ENCODE results near the gene AMT. TPM values are rescaled to one million over a fixed set of nuclear protein-coding genes. Genes with fewer than 3 reads are reported as not detected.

Gene AMT
- total RNA-seq, 1 donor = 1.1 TPM

GRCh38 chr3:49414753-49415152, 7.5 kb downstream of the AMT start:
- DNase-seq (ENCODE audit: insufficient read length, low spot score, missing footprints) = no peak
- Histone ChIP-seq H3K4me1 (ENCODE audit: insufficient read depth, low read length) (peaks cover 22% of the 10 kb centered on the region), H4K20me1 (ENCODE audit: insufficient read depth, low read length) (peaks cover 15% of the 10 kb centered on the region), H3K36me3 (ENCODE audit: insufficient read depth, low read length) (peaks cover 33% of the 10 kb centered on the region), H3K4me2 (ENCODE audit: insufficient read depth, low read length) (no peak overlapping the region), H3K9me3 (ENCODE audit: low read depth, low read length) (no peaks in the 10 kb centered on the region), H3K79me2 (ENCODE audit: insufficient read depth, low read length) (peaks cover 51% of the 10 kb centered on the region), H3K27ac (ENCODE audit: low read depth, low read length) (peak overlapping the region; percentile 61), H3K4me3 (ENCODE audit: insufficient read depth, low read length) (no peak overlapping the region), H3K27me3 (ENCODE audit: insufficient read depth, low read length) (no peaks in the 10 kb centered on the region), H2AFZ (ENCODE audit: low read length) (no peak overlapping the region)
- no peak for TF ChIP-seq CTCF (IDR thresholded peaks at IDR 0.05; ENCODE audit: extremely low read depth, low read depth, low read length)

DNA sequence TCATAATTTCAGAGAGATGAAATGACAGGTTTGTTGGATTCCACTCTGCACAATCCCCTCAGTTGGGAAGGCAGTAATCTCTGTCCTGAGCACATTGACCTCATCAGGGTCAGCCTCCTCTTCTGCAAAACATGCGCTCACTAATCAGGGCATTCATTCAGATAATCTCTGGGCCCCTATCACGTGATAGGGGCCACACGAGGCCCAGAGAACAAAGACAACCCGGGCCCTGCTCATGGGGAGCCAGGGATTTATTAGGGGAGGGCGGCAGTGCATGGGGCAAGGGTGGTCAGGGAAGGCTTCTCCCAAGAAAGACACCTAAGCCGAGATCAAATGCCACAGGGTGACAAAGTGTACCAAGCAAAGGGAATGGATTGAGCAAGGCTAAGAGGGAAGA, 8.9 kb downstream of the AMT start:
- no peaks in the 10 kb centered on the region for H3K9me3 ChIP-seq (ENCODE audit: low read depth, low read length)
- no peak for DNase-seq (ENCODE audit: insufficient read length, low spot score, missing footprints)
- H3K79me2 ChIP-seq (ENCODE audit: insufficient read depth, low read length) = peaks cover 65% of the 10 kb centered on the region
- peaks cover 24% of the 10 kb centered on the region for H4K20me1 ChIP-seq (ENCODE audit: insufficient read depth, low read length)
- peaks cover 33% of the 10 kb centered on the region for H3K36me3 ChIP-seq (ENCODE audit: insufficient read depth, low read length)
- H3K27me3 ChIP-seq (ENCODE audit: insufficient read depth, low read length) = no peaks in the 10 kb centered on the region
- no peak for TF ChIP-seq CTCF (IDR thresholded peaks at IDR 0.05; ENCODE audit: extremely low read depth, low read depth, low read length)
- H3K4me1 ChIP-seq (ENCODE audit: insufficient read depth, low read length) = peaks cover 25% of the 10 kb centered on the region
- no peak overlapping the region for H2AFZ ChIP-seq (ENCODE audit: low read length)
- H3K4me2 ChIP-seq (ENCODE audit: insufficient read depth, low read length) = peak overlapping the region; percentile 88
- peak overlapping the region; percentile 95 for H3K27ac ChIP-seq (ENCODE audit: low read depth, low read length)
- H3K4me3 ChIP-seq (ENCODE audit: insufficient read depth, low read length) = peak overlapping the region; percentile 91

DNA sequence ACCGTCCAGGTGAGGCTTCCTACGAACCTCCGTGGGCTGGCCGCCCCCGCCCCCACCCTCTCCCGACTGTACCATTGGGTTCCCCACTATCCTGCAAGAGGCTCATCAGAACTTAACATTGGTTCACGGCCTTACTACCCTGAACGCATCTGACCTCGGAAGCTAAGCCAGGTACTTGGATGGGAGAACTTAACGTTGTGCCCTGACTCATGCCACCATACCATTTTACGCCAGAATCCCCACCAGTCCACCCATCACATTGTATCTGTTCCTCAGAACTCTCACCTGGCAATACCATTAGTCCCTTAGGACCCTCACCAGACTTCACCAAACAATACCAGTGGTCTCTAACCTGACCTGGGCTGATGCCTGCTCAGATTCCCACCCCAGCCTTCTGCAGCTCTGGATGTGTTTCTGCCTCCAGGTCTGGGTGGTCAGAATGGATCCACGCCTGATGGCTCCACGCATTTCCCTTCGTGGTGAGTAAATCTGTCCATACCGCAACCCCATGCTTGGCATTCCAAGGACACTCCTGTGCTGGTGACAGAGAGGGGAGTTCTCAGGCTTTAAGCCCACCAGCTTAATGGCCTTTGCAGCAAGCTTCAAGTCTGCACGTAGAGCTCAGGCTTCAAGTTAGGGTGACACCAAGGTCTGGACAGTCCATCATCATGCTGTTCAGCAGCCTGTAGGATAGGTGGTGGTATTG, 9.5 kb downstream of the AMT start:
- H4K20me1 ChIP-seq (ENCODE audit: insufficient read depth, low read length) = peaks cover 28% of the 10 kb centered on the region
- peaks cover 71% of the 10 kb centered on the region for H3K79me2 ChIP-seq (ENCODE audit: insufficient read depth, low read length)
- H2AFZ ChIP-seq (ENCODE audit: low read length) = peak overlapping the region; percentile 51
- peaks cover 28% of the 10 kb centered on the region for H3K4me1 ChIP-seq (ENCODE audit: insufficient read depth, low read length)
- H3K27ac ChIP-seq (ENCODE audit: low read depth, low read length) = peak overlapping the region; percentile 95
- peaks cover 31% of the 10 kb centered on the region for H3K36me3 ChIP-seq (ENCODE audit: insufficient read depth, low read length)
- H3K9me3 ChIP-seq (ENCODE audit: low read depth, low read length) = no peaks in the 10 kb centered on the region
- DNase-seq (ENCODE audit: insufficient read length, low spot score, missing footprints) = peak; percentile 76
- peak overlapping the region; percentile 91 for H3K4me3 ChIP-seq (ENCODE audit: insufficient read depth, low read length)
- TF ChIP-seq CTCF (IDR thresholded peaks at IDR 0.05; ENCODE audit: extremely low read depth, low read depth, low read length) = no peak
- no peaks in the 10 kb centered on the region for H3K27me3 ChIP-seq (ENCODE audit: insufficient read depth, low read length)
- H3K4me2 ChIP-seq (ENCODE audit: insufficient read depth, low read length) = peak overlapping the region; percentile 88

GRCh38 chr3:49411968-49412631, 10.2 kb downstream of the AMT start, which contains the start of the genes RHOA and TCTA:
Gene RHOA (minus strand): TSS chr3:49411976. CDS start chr3:49375589, 36,387 bp downstream.
Gene TCTA (plus strand): TSS chr3:49412423. CDS start chr3:49412427, 4 bp downstream.
- Histone ChIP-seq H3K79me2 (ENCODE audit: insufficient read depth, low read length) (peaks cover 78% of the 10 kb centered on the region), H3K27ac (ENCODE audit: low read depth, low read length) (peak within 1 kb of the TSS; percentile 95), H4K20me1 (ENCODE audit: insufficient read depth, low read length) (peaks cover 35% of the 10 kb centered on the region), H3K4me3 (ENCODE audit: insufficient read depth, low read length) (peak within 1 kb of the TSS; percentile 91), H2AFZ (ENCODE audit: low read length) (peak within 1 kb of the TSS; percentile 51), H3K4me1 (ENCODE audit: insufficient read depth, low read length) (peaks cover 28% of the 10 kb centered on the region), H3K4me2 (ENCODE audit: insufficient read depth, low read length) (peak within 1 kb of the TSS; percentile 94), H3K9me3 (ENCODE audit: low read depth, low read length) (no peaks in the 10 kb centered on the region), H3K27me3 (ENCODE audit: insufficient read depth, low read length) (no peaks in the 10 kb centered on the region), H3K36me3 (ENCODE audit: insufficient read depth, low read length) (peaks cover 25% of the 10 kb centered on the region)
- TF ChIP-seq CTCF (IDR thresholded peaks at IDR 0.05; ENCODE audit: extremely low read depth, low read depth, low read length) = no peak
- DNase-seq (ENCODE audit: insufficient read length, low spot score, missing footprints) = peak; percentile 100

Data from osteoblast (primary cell).